SK-N-SH (cell line): ENCODE measurements around the gene HNRNPF. TPM values are rescaled to one million over a fixed set of nuclear protein-coding genes. Genes with fewer than 3 reads are reported as not detected.

Experiments
- CTCF ChIA-PET: fragments of 300-600, 350-600 bp; formaldehyde crosslinking; extraction: SDS; loops from one replicate; lab custom pipeline; 2021; lab: Yijun Ruan, JAX
- POLR2A ChIA-PET: fragments of 350-600 bp; sonication (Branson Sonifier 250); formaldehyde crosslinking; extraction: SDS; loops from one replicate; lab custom pipeline; 2020; ENCODE audit warnings: antibody characterized with exemption, inconsistent platforms; lab: Yijun Ruan, JAX
- DNase-seq: peaks from one replicate; pipeline ENCODE4 v3.0.0; 2012
- H2AFZ ChIP-seq: fragments of 200-600 bp; sonication (generic); 2 replicates; pipeline ENCODE4 v1.8.1; 2016; ENCODE audit warnings: antibody characterized with exemption, mild to moderate bottlenecking, low read depth
- H3F3A ChIP-seq: fragments of 200-600 bp; sonication (generic); replicated peaks from 2 replicates; pipeline ENCODE3; 2016; ENCODE audit warnings: antibody characterized with exemption, mild to moderate bottlenecking; ENCODE audit not compliant: insufficient read depth
- H3K27ac ChIP-seq, 2 experiments: fragments of 200-500 bp in 1 of 2; fragments of 200-600 bp in 1 of 2; sonication (Bioruptor generic) in 1 of 2; sonication (generic), shearing (Covaris generic) in 1 of 2; 2 replicates each; pipeline versions ENCODE4 v1.5.1 to v1.6.1; 2014 to 2016; ENCODE audit warnings: low read depth in 2 of 2, inconsistent platforms in 1 of 2, low read length in 1 of 2, mild to moderate bottlenecking in 1 of 2, mixed read lengths in 1 of 2
- H3K27me3 ChIP-seq: fragments of 200-600 bp; sonication (generic), shearing (Covaris generic); 2 replicates; pipeline ENCODE4 v1.6.1; 2016; ENCODE audit warnings: mixed run types; ENCODE audit not compliant: insufficient read depth
- H3K36me3 ChIP-seq, 2 experiments: fragments of 200-500 bp in 1 of 2; fragments of 200-600 bp in 1 of 2; sonication (Bioruptor generic) in 1 of 2; sonication (generic) in 1 of 2; replicated peaks in 1 of 2; 2 replicates each; pipeline versions ENCODE3 to v1.5.1; 2014 to 2016; ENCODE audit warnings: low read length in 1 of 2, mild to moderate bottlenecking in 1 of 2; ENCODE audit not compliant: insufficient read depth in 2 of 2, control insufficient read depth in 1 of 2
- H3K4me1 ChIP-seq, 2 experiments: fragments of 200-500 bp in 1 of 2; fragments of 200-600 bp in 1 of 2; sonication (Bioruptor generic) in 1 of 2; sonication (generic), shearing (Covaris generic) in 1 of 2; 2 replicates each; pipeline versions ENCODE4 v1.5.1 to v1.6.1; 2014 to 2016; ENCODE audit warnings: low read depth in 1 of 2, low read length in 1 of 2, mixed run types in 1 of 2; ENCODE audit not compliant: insufficient read depth in 2 of 2, control insufficient read depth in 1 of 2
- H3K4me2 ChIP-seq: fragments of 200-600 bp; sonication (generic), shearing (Covaris generic); 2 replicates; pipeline ENCODE4 v1.6.1; 2017; ENCODE audit warnings: mixed run types
- H3K4me3 ChIP-seq, 2 experiments: fragments of 200-500 bp in 1 of 2; fragments of 200-600 bp in 1 of 2; sonication (Bioruptor generic) in 1 of 2; sonication (generic), shearing (Covaris generic) in 1 of 2; 2 replicates each; pipeline versions ENCODE4 v1.5.1 to v1.8.1; 2014 to 2016; ENCODE audit warnings: low read depth in 2 of 2, inconsistent platforms in 1 of 2, low read length in 1 of 2, mild to moderate bottlenecking in 1 of 2, mixed read lengths in 1 of 2, moderate library complexity in 1 of 2
- H3K79me2 ChIP-seq: fragments of 200-600 bp; sonication (generic); 2 replicates; pipeline ENCODE4 v1.8.1; 2017; ENCODE audit warnings: mild to moderate bottlenecking; ENCODE audit not compliant: insufficient read depth
- H3K9ac ChIP-seq: fragments of 200-600 bp; sonication (generic); 2 replicates; pipeline ENCODE4 v1.6.1; 2017; ENCODE audit warnings: mixed run types
- H3K9me2 ChIP-seq: fragments of 200-600 bp; sonication (generic); 2 replicates; pipeline ENCODE4 v1.6.1; 2017; ENCODE audit warnings: mixed run types
- H3K9me3 ChIP-seq: fragments of 200-600 bp; sonication (generic); 2 replicates; pipeline ENCODE4 v1.6.1; 2017; ENCODE audit warnings: mixed run types, mild to moderate bottlenecking, moderate library complexity
- H4K20me1 ChIP-seq: fragments of 200-600 bp; sonication (generic); 2 replicates; pipeline ENCODE4 v1.6.1; 2017; ENCODE audit warnings: mild to moderate bottlenecking, mixed run types; ENCODE audit not compliant: insufficient read depth
- CHD2 ChIP-seq: fragments of 150-350 bp; IDR thresholded peaks from 2 replicates; pipeline ENCODE4 v1.6.1; 2018; ENCODE audit warnings: low read length; ENCODE audit not compliant: partially characterized antibody
- ELF1 ChIP-seq: IDR thresholded peaks from 2 replicates; pipeline ENCODE4 v1.4.0; 2012
- EZH2phosphoT487 ChIP-seq: fragments of 200-600 bp; sonication (generic); IDR thresholded peaks from 2 replicates; pipeline ENCODE4 v1.6.1; 2017; ENCODE audit warnings: low read depth, mixed run types, mild to moderate bottlenecking, antibody characterized with exemption, moderate library complexity, borderline replicate concordance
- FOSL2 ChIP-seq: IDR thresholded peaks from 2 replicates; pipeline ENCODE4 v1.4.0; 2012; ENCODE audit warnings: low read depth, mild to moderate bottlenecking, moderate library complexity, borderline replicate concordance
- FOXJ3 ChIP-seq: sonication (generic); formaldehyde crosslinking; IDR thresholded peaks from 2 replicates; pipeline ENCODE4 v1.5.1; 2020; ENCODE audit warnings: mild to moderate bottlenecking, missing genetic modification reagents
- FOXM1 ChIP-seq: IDR thresholded peaks from 2 replicates; pipeline ENCODE4 v1.4.0; 2012; ENCODE audit warnings: low read depth, mild to moderate bottlenecking
- GATA2 ChIP-seq: sonication (generic); formaldehyde crosslinking; IDR thresholded peaks from 2 replicates; pipeline ENCODE4 v1.5.0; 2020; ENCODE audit warnings: mild to moderate bottlenecking, missing genetic modification reagents
- JUND ChIP-seq: IDR thresholded peaks from 2 replicates; pipeline ENCODE4 v1.4.0; 2012
- MEF2A ChIP-seq: IDR thresholded peaks from 2 replicates; pipeline ENCODE4 v1.4.0; 2012; ENCODE audit warnings: low read depth, borderline replicate concordance
- MXI1 ChIP-seq: IDR thresholded peaks from 2 replicates; pipeline ENCODE4 v1.6.1; 2012; ENCODE audit warnings: mild to moderate bottlenecking, low read depth, low read length, improper control_type of control experiment
- NFIC ChIP-seq: IDR thresholded peaks from 2 replicates; pipeline ENCODE4 v1.4.0; 2012; ENCODE audit warnings: borderline replicate concordance
- NRF1 ChIP-seq: IDR thresholded peaks from 2 replicates; pipeline ENCODE4 v1.6.1; 2012; ENCODE audit warnings: low read depth, mild to moderate bottlenecking, low read length
- POLR2AphosphoS5 ChIP-seq: IDR thresholded peaks from 2 replicates; pipeline ENCODE4 v1.6.1; 2012; ENCODE audit warnings: low read depth, low read length
- RCOR1 ChIP-seq: fragments of 150-350 bp; IDR thresholded peaks from 2 replicates; pipeline ENCODE4 v1.6.1; 2017; ENCODE audit warnings: antibody characterized with exemption, low read length
- RFX5 ChIP-seq: IDR thresholded peaks from 2 replicates; pipeline ENCODE4 v1.6.1; 2012; ENCODE audit warnings: mild to moderate bottlenecking, improper control_type of control experiment, low read length
- RXRA ChIP-seq: IDR thresholded peaks from 2 replicates; pipeline ENCODE4 v1.4.0; 2012; ENCODE audit warnings: low read depth, mild to moderate bottlenecking, borderline replicate concordance
- SIN3A ChIP-seq: IDR thresholded peaks from 2 replicates; pipeline ENCODE4 v1.6.1; 2012; ENCODE audit warnings: low read depth, mild to moderate bottlenecking, low read length, moderate library complexity, borderline replicate concordance
- SMC3 ChIP-seq: IDR thresholded peaks from 2 replicates; pipeline ENCODE4 v1.6.1; 2012; ENCODE audit warnings: low read depth, low read length, improper control_type of control experiment
- TAF1 ChIP-seq: IDR thresholded peaks from 2 replicates; pipeline ENCODE4 v1.6.1; 2012; ENCODE audit warnings: low read depth, mild to moderate bottlenecking, low read length, moderate library complexity, borderline replicate concordance
- TCF12 ChIP-seq: IDR thresholded peaks from 2 replicates; pipeline ENCODE4 v1.4.0; 2012
- TEAD4 ChIP-seq: IDR thresholded peaks from 2 replicates; pipeline ENCODE4 v1.4.0; 2012; ENCODE audit warnings: mild to moderate bottlenecking, borderline replicate concordance; ENCODE audit not compliant: insufficient read depth
- YY1 ChIP-seq: IDR thresholded peaks from 2 replicates; pipeline ENCODE4 v1.4.0; 2012; ENCODE audit warnings: low read depth, mild to moderate bottlenecking
- WGBS: methylation state at CpG from one replicate; pipeline ENCODE4 v1.1.6; 2017; ENCODE audit warnings: low lambda C conversion rate; 5-methylcytosine and 5-hydroxymethylcytosine counted together
- polyA plus RNA-seq, 3 experiments: library from polyadenylated mRNA; depleted of rRNA; stranded (reverse); fragments of >200 nt; gene quantifications; 2 replicates each; pipeline ENCODE4 v1.2.3, GENCODE V29; 2012
- TF ChIP-seq, protein P1 (sequence below): IDR thresholded peaks from 2 replicates; pipeline ENCODE4 v1.4.0; 2012; ENCODE audit warnings: low read depth, borderline replicate concordance
- TF ChIP-seq, protein P2 (sequence below): fragments of 200-600 bp; sonication (generic); IDR thresholded peaks from 2 replicates; pipeline ENCODE4 v1.6.1; 2017; ENCODE audit warnings: antibody characterized with exemption, mild to moderate bottlenecking, moderate library complexity
- TF ChIP-seq, protein P3 (sequence below): IDR thresholded peaks from 2 replicates; pipeline ENCODE4 v1.4.0; 2012; ENCODE audit warnings: low read depth
- TF ChIP-seq, protein P4 (sequence below): IDR thresholded peaks from 2 replicates; pipeline ENCODE4; 2012

Gene HNRNPF
- polyA plus RNA-seq, 1 of the 3 experiments (the other 2 are of a cell fraction) = 195 TPM

DNA sequence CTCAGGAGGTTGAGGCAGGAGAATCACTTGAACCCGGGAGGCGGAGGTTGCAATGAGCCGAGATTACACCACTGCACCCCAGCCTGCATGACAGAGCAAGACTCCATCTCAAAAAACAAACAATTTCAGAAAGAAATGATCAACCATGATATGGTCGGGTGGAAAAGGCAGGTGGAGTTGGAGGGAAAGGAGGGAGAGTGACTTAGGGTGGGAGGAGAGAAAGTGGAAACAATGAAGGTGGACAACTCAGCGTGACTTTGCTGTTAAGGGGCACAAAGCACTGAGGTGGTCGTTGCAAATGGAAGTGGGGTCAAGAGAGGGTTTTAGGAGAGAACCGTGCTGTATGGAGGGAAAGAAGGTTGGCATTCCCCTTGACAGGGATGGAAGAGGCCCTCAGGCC is 67.5 kb downstream of the HNRNPF start:
- Histone ChIP-seq H3K9ac (no peak overlapping the region), H3K9me3 (no peaks in the 10 kb centered on the region), H2AFZ (no peak overlapping the region), H3K4me1 (no peaks in the 10 kb centered on the region), H3K27me3 (no peaks in the 10 kb centered on the region), H3K36me3 (no peaks in the 10 kb centered on the region), H3F3A (no peaks in the 10 kb centered on the region), H3K27ac (no peak overlapping the region), H3K4me2 (no peak overlapping the region), H3K4me3 (no peak overlapping the region), H3K79me2 (no peaks in the 10 kb centered on the region), H3K9me2 (no peaks in the 10 kb centered on the region), H4K20me1 (no peaks in the 10 kb centered on the region)
- 64% methylated on average over 7 of the region's 7 CpGs for WGBS
- DNase-seq = no peak
- ChIA-PET CTCF (no interaction called here), POLR2A (no interaction called here)
- TF ChIP-seq SIN3A = no peak
- TF ChIP-seq JUND = no peak
- no peak for TF ChIP-seq EZH2phosphoT487
- TF ChIP-seq, protein P1, sequence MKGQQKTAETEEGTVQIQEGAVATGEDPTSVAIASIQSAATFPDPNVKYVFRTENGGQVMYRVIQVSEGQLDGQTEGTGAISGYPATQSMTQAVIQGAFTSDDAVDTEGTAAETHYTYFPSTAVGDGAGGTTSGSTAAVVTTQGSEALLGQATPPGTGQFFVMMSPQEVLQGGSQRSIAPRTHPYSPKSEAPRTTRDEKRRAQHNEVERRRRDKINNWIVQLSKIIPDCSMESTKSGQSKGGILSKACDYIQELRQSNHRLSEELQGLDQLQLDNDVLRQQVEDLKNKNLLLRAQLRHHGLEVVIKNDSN = no peak
- no peak for TF ChIP-seq CHD2
- TF ChIP-seq RCOR1 = no peak
- TF ChIP-seq TAF1 = no peak
- no peak for TF ChIP-seq RXRA
- TF ChIP-seq FOSL2 = no peak
- no peak for TF ChIP-seq YY1
- TF ChIP-seq, protein P2, sequence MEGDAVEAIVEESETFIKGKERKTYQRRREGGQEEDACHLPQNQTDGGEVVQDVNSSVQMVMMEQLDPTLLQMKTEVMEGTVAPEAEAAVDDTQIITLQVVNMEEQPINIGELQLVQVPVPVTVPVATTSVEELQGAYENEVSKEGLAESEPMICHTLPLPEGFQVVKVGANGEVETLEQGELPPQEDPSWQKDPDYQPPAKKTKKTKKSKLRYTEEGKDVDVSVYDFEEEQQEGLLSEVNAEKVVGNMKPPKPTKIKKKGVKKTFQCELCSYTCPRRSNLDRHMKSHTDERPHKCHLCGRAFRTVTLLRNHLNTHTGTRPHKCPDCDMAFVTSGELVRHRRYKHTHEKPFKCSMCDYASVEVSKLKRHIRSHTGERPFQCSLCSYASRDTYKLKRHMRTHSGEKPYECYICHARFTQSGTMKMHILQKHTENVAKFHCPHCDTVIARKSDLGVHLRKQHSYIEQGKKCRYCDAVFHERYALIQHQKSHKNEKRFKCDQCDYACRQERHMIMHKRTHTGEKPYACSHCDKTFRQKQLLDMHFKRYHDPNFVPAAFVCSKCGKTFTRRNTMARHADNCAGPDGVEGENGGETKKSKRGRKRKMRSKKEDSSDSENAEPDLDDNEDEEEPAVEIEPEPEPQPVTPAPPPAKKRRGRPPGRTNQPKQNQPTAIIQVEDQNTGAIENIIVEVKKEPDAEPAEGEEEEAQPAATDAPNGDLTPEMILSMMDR = no peak
- TF ChIP-seq FOXM1 = no peak
- TF ChIP-seq FOXJ3 = no peak
- no peak for TF ChIP-seq TEAD4
- TF ChIP-seq SMC3 = no peak

DNA sequence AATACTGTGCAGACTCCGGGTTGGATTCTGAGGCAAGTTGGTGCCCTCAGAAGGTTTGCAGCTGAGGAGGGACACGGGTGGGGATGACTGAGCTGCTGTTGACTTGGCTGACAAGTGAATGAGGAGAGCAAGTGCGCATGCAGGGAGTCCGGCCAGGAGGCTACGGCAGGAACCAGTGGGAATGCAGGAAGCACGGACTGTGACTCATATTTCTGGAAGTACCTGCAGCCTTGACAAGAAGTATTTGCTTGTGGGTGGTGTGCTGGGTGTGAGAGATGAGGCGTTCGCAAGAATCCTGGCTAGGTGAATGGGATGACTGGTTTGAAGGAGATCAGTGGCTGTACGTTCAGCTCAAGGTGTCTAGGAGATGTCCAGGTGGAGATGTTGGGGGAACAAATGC is 68.4 kb downstream of the HNRNPF start:
- 64% methylated on average over 9 of the region's 9 CpGs for WGBS
- no peak overlapping the region for H3K4me2 ChIP-seq

More for the DNA sequence above, 68.4 kb downstream of the HNRNPF start:
- Histone ChIP-seq H3K27ac (no peak overlapping the region), H4K20me1 (no peaks in the 10 kb centered on the region), H3K27me3 (no peaks in the 10 kb centered on the region), H3K9me3 (no peaks in the 10 kb centered on the region), H3K9me2 (no peaks in the 10 kb centered on the region), H3K4me3 (no peak overlapping the region), H3K36me3 (no peaks in the 10 kb centered on the region), H2AFZ (no peak overlapping the region), H3K9ac (no peak overlapping the region), H3K79me2 (no peaks in the 10 kb centered on the region), H3F3A (no peaks in the 10 kb centered on the region), H3K4me1 (no peaks in the 10 kb centered on the region)
- TF ChIP-seq RCOR1 (no peak), TEAD4 (no peak), TCF12 (no peak), POLR2AphosphoS5 (no peak), FOXM1 (no peak), RFX5 (no peak), FOXJ3 (no peak), FOSL2 (no peak), MEF2A (no peak), NRF1 (no peak), ELF1 (no peak), NFIC (no peak), JUND (no peak), GATA2 (no peak), MXI1 (no peak)
- TF ChIP-seq, protein P3, sequence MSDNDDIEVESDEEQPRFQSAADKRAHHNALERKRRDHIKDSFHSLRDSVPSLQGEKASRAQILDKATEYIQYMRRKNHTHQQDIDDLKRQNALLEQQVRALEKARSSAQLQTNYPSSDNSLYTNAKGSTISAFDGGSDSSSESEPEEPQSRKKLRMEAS = no peak
- TF ChIP-seq, protein P1 = no peak
- TF ChIP-seq, protein P4, sequence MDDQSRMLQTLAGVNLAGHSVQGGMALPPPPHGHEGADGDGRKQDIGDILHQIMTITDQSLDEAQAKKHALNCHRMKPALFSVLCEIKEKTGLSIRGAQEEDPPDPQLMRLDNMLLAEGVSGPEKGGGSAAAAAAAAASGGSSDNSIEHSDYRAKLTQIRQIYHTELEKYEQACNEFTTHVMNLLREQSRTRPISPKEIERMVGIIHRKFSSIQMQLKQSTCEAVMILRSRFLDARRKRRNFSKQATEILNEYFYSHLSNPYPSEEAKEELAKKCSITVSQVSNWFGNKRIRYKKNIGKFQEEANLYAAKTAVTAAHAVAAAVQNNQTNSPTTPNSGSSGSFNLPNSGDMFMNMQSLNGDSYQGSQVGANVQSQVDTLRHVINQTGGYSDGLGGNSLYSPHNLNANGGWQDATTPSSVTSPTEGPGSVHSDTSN = no peak
- CTCF ChIA-PET = interaction anchor here (0.8 kb wide), 1 partner anchor 41 kb away, joined by 3 read pairs; no protein-coding TSS in a partner anchor
- POLR2A ChIA-PET = no interaction called here
- DNase-seq = no peak
